HEK293 (cell line): ENCODE measurements around the gene C5orf15.
"Not testable (repeated sequence)": the region's sequence is repeated elsewhere in the genome, so short reads cannot be mapped to it uniquely, and the experiment has no call there.

Experiments
- CTCF ChIA-PET: fragments of 350-600 bp; formaldehyde crosslinking; extraction: SDS; loops from one replicate; lab custom pipeline; 2021; ENCODE audit warnings: antibody characterized with exemption; lab: Yijun Ruan, JAX
- POLR2A ChIA-PET: fragments of 300-600 bp; formaldehyde crosslinking; extraction: SDS; loops from one replicate; lab custom pipeline; 2020; ENCODE audit warnings: antibody characterized with exemption, inconsistent platforms; lab: Yijun Ruan, JAX
- H3K27ac ChIP-seq: fragments of 200-500 bp; sonication (Bioruptor generic); 2 replicates; pipeline ENCODE4 v1.5.1; 2014; ENCODE audit warnings: low read depth, low read length, control low read depth, inconsistent platforms; ENCODE audit errors: extremely low read depth
- H3K36me3 ChIP-seq, 2 experiments: fragments of 200-500 bp in 1 of 2; sonication (Bioruptor generic) in 1 of 2; 1 replicate in 1 of 2; 2 replicates in 1 of 2; pipeline ENCODE4 v1.5.1; 2014 to 2017; ENCODE audit warnings: inconsistent platforms in 2 of 2, low read length in 2 of 2; ENCODE audit not compliant: control insufficient read depth in 2 of 2, insufficient read depth in 1 of 2
- H3K4me1 ChIP-seq: fragments of 200-500 bp; sonication (Bioruptor generic); 2 replicates; pipeline ENCODE4 v1.5.1; 2014; ENCODE audit warnings: mild to moderate bottlenecking, low read length, inconsistent platforms; ENCODE audit not compliant: control insufficient read depth, insufficient read depth
- H3K4me3 ChIP-seq: 2 replicates; pipeline ENCODE4 v1.5.1; 2011; ENCODE audit warnings: low read depth, mild to moderate bottlenecking, control low read depth, low read length, moderate library complexity
- H3K9me3 ChIP-seq: fragments of 200-500 bp; sonication (Bioruptor generic); 2 replicates; pipeline ENCODE4 v1.5.1; 2014; ENCODE audit warnings: low read depth, low read length, inconsistent platforms; ENCODE audit not compliant: control insufficient read depth, insufficient read depth
- SALL2 ChIP-seq: fragments of 450-650 bp; formaldehyde crosslinking; IDR thresholded peaks from 2 replicates; pipeline ENCODE4 v1.5.0; 2017; ENCODE audit warnings: missing biosample characterization, mild to moderate bottlenecking, missing genetic modification characterization, borderline replicate concordance
- SP7 ChIP-seq: fragments of 450-650 bp; formaldehyde crosslinking; IDR thresholded peaks from 2 replicates; pipeline ENCODE4 v1.5.1; 2016; ENCODE audit warnings: missing biosample characterization, missing genetic modification characterization
- YY2 ChIP-seq: fragments of 450-650 bp; formaldehyde crosslinking; IDR thresholded peaks from 2 replicates; pipeline ENCODE4 v1.5.1; 2016; ENCODE audit warnings: missing biosample characterization, missing genetic modification characterization
- ZBTB48 ChIP-seq: fragments of 450-650 bp; formaldehyde crosslinking; IDR thresholded peaks from 2 replicates; pipeline ENCODE4 v1.5.1; 2016; ENCODE audit warnings: missing biosample characterization, missing genetic modification characterization
- ZBTB8A ChIP-seq: fragments of 450-650 bp; formaldehyde crosslinking; IDR thresholded peaks from 2 replicates; pipeline ENCODE4 v1.5.1; 2016; ENCODE audit warnings: missing biosample characterization, missing genetic modification characterization
- ZNF121 ChIP-seq: fragments of 450-650 bp; formaldehyde crosslinking; IDR thresholded peaks from 2 replicates; pipeline ENCODE4 v1.5.1; 2016; ENCODE audit warnings: missing biosample characterization, missing genetic modification characterization
- ZNF416 ChIP-seq: fragments of 450-650 bp; formaldehyde crosslinking; IDR thresholded peaks from 2 replicates; pipeline ENCODE4 v1.5.1; 2016; ENCODE audit warnings: missing biosample characterization, missing genetic modification characterization
- ZNF596 ChIP-seq: fragments of 450-650 bp; IDR thresholded peaks from 2 replicates; pipeline ENCODE4 v1.5.0; 2018; ENCODE audit warnings: missing biosample characterization, mild to moderate bottlenecking, missing genetic modification characterization, moderate library complexity
- ZNF629 ChIP-seq: fragments of 450-650 bp; formaldehyde crosslinking; IDR thresholded peaks from 2 replicates; pipeline ENCODE4 v1.5.1; 2017; ENCODE audit warnings: missing biosample characterization, missing genetic modification characterization
- TF ChIP-seq, protein P1 (sequence below): fragments of 450-650 bp; formaldehyde crosslinking; IDR thresholded peaks from 2 replicates; pipeline ENCODE4 v1.5.1; 2016; ENCODE audit warnings: missing biosample characterization, missing genetic modification characterization
- TF ChIP-seq, protein P2 (sequence below): fragments of 450-650 bp; formaldehyde crosslinking; IDR thresholded peaks from 2 replicates; pipeline ENCODE4 v1.5.1; 2016; ENCODE audit warnings: missing biosample characterization, missing genetic modification characterization
- TF ChIP-seq, protein P3 (sequence below): fragments of 450-650 bp; formaldehyde crosslinking; IDR thresholded peaks from 2 replicates; pipeline ENCODE4 v1.5.1; 2016; ENCODE audit warnings: missing biosample characterization, missing genetic modification characterization
- TF ChIP-seq, protein P4 (sequence below): fragments of 450-650 bp; formaldehyde crosslinking; IDR thresholded peaks from 2 replicates; pipeline ENCODE4 v1.5.1; 2016; ENCODE audit warnings: missing biosample characterization, missing genetic modification characterization

Gene C5orf15

DNA sequence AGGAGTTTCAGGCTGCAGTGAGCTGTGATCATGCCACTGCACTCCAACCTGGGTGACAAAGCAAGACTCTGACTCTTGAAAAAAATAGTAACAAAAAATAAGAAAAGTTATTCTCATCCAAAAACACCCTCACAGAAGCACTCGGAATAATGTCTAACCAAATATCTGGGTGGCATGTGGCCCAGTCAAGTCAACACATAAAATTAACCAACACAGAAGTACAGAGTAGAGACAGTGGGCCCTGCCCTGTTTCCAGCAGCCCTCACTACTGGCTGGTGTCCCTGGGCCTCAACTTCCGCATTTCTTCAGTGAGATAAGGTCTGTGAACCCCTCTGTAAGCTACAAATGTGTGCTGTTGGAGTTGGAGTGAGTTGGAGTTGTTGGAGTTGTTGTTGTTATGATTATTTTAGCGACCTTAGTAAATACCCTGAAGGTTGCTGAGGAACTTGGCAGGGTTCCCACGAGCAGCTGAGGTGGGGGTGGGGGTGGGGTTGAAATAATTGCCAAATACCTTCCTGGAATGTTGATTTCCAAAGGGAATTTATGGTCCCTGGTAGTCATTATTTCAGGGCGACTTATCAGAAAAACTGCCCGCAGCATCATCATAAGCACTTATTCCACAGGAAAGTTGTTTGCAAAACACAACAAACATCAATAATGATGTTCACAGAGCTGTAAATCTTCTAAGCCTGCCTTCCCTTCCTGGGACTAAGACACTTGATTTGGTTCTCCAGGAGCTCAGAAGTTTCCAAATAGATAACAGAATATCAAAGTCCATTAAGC lies 30.2 kb downstream of the C5orf15 start (continued):
- TF ChIP-seq ZNF629 (tag by site-specific recombination) (no peak), YY2 (tag by site-specific recombination) (0 out of 2 replicates have a peak, but pooled peaks have one; percentile 11), SALL2 (tag by site-specific recombination) (no peak), ZBTB48 (tag by site-specific recombination) (peak; percentile 37; the same call in 1 of the 2 replicates), ZBTB8A (tag by site-specific recombination) (no peak), ZNF596 (no peak), SP7 (tag by site-specific recombination) (0 out of 2 replicates have a peak, but pooled peaks have one; percentile 30), ZNF416 (tag by site-specific recombination) (peak; percentile 64; the same call in 1 of the 2 replicates)
- TF ChIP-seq, protein P1, sequence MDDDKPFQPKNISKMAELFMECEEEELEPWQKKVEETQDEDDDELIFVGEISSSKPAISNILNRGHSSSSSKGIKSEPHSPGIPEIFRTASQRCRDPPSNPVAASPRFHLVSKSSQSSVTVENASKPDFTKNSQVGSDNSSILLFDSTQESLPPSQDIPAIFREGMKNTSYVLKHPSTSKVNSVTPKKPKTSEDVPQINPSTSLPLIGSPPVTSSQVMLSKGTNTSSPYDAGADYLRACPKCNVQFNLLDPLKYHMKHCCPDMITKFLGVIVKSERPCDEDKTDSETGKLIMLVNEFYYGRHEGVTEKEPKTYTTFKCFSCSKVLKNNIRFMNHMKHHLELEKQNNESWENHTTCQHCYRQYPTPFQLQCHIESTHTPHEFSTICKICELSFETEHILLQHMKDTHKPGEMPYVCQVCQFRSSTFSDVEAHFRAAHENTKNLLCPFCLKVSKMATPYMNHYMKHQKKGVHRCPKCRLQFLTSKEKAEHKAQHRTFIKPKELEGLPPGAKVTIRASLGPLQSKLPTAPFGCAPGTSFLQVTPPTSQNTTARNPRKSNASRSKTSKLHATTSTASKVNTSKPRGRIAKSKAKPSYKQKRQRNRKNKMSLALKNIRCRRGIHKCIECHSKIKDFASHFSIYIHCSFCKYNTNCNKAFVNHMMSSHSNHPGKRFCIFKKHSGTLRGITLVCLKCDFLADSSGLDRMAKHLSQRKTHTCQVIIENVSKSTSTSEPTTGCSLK (tag by site-specific recombination): no peak
- TF ChIP-seq, protein P2, sequence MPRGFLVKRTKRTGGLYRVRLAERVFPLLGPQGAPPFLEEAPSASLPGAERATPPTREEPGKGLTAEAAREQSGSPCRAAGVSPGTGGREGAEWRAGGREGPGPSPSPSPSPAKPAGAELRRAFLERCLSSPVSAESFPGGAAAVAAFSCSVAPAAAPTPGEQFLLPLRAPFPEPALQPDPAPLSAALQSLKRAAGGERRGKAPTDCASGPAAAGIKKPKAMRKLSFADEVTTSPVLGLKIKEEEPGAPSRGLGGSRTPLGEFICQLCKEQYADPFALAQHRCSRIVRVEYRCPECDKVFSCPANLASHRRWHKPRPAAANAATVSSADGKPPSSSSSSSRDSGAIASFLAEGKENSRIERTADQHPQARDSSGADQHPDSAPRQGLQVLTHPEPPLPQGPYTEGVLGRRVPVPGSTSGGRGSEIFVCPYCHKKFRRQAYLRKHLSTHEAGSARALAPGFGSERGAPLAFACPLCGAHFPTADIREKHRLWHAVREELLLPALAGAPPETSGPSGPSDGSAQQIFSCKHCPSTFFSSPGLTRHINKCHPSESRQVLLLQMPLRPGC (tag by site-specific recombination): no peak
- TF ChIP-seq, protein P3, sequence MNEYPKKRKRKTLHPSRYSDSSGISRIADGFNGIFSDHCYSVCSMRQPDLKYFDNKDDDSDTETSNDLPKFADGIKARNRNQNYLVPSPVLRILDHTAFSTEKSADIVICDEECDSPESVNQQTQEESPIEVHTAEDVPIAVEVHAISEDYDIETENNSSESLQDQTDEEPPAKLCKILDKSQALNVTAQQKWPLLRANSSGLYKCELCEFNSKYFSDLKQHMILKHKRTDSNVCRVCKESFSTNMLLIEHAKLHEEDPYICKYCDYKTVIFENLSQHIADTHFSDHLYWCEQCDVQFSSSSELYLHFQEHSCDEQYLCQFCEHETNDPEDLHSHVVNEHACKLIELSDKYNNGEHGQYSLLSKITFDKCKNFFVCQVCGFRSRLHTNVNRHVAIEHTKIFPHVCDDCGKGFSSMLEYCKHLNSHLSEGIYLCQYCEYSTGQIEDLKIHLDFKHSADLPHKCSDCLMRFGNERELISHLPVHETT: no peak
- TF ChIP-seq, protein P4, sequence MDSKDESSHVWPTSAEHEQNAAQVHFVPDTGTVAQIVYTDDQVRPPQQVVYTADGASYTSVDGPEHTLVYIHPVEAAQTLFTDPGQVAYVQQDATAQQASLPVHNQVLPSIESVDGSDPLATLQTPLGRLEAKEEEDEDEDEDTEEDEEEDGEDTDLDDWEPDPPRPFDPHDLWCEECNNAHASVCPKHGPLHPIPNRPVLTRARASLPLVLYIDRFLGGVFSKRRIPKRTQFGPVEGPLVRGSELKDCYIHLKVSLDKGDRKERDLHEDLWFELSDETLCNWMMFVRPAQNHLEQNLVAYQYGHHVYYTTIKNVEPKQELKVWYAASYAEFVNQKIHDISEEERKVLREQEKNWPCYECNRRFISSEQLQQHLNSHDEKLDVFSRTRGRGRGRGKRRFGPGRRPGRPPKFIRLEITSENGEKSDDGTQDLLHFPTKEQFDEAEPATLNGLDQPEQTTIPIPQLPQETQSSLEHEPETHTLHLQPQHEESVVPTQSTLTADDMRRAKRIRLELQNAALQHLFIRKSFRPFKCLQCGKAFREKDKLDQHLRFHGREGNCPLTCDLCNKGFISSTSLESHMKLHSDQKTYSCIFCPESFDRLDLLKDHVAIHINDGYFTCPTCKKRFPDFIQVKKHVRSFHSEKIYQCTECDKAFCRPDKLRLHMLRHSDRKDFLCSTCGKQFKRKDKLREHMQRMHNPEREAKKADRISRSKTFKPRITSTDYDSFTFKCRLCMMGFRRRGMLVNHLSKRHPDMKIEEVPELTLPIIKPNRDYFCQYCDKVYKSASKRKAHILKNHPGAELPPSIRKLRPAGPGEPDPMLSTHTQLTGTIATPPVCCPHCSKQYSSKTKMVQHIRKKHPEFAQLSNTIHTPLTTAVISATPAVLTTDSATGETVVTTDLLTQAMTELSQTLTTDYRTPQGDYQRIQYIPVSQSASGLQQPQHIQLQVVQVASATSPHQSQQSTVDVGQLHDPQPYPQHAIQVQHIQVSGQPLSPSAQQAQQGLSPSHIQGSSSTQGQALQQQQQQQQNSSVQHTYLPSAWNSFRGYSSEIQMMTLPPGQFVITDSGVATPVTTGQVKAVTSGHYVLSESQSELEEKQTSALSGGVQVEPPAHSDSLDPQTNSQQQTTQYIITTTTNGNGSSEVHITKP (tag by site-specific recombination): peak; percentile 69

DNA sequence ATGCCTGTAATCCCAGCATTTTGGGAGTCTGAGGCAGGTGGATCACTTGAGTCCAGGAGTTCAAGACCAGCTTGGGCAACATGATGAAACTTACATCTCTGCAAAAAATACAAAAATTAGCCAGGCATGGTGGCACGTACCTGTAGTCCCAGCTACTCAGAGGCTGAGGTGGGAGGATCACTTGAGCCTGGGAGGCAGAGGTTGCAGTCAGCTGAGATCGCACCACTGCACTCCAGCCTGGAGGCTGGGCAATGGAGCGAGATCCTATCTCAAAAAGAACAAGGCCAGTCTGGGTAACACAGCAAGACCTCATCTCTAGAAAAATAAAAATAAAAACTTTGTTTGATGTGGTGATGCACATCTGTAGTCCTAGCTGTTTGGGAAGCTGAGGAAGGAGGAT lies 30.8 kb downstream of the C5orf15 start:
- CTCF ChIA-PET: interaction anchor here (0.6 kb wide), 1 partner anchor 526 kb away, joined by 3 read pairs; no protein-coding TSS in a partner anchor
- Histone ChIP-seq H3K27ac (peak overlapping the region; percentile 59; the same call in 1 of the 2 replicates), H3K4me1 (peaks cover 12% of the 10 kb centered on the region)
- not testable (repeated sequence) for H3K9me3 ChIP-seq, H3K4me3 ChIP-seq, H3K36me3 ChIP-seq
- peak; percentile 65 for TF ChIP-seq ZNF121
- POLR2A ChIA-PET: interaction anchor here (0.6 kb wide), 2 partner anchors 166 to 1546 kb away, joined by 4 to 6 read pairs; no protein-coding TSS in a partner anchor
